Esophagus muscularis mucosa (tissue), 4 donors: ENCODE results near the gene OSBPL10. TPM values are rescaled to one million over a fixed set of nuclear protein-coding genes. Genes with fewer than 3 reads are reported as not detected.

Experiments
- DNase-seq: peaks from one replicate; pipeline ENCODE4 v3.0.0-alpha.2; 2017; ENCODE audit errors: extremely low spot score
- H3K27ac ChIP-seq, 4 donors: fragments of 200-600 bp; sonication (generic); replicated peaks in 1 of 4; 1 replicate in 3 of 4; 2 replicates in 1 of 4; pipeline ENCODE4 v1.5.1; 2016 to 2019; ENCODE audit warnings: mild to moderate bottlenecking in 1 of 4
- H3K27me3 ChIP-seq, 4 donors: fragments of 200-600 bp; sonication (generic); one replicate each; pipeline versions ENCODE4 v1.5.1 to v1.6.0; 2016 to 2019
- H3K36me3 ChIP-seq, 4 donors: fragments of 200-600 bp; sonication (generic); one replicate each; pipeline ENCODE4 v1.5.1; 2016 to 2019
- H3K4me1 ChIP-seq, 4 donors: fragments of 200-600 bp; sonication (generic); one replicate each; pipeline ENCODE4 v1.5.1; 2016 to 2019
- H3K4me3 ChIP-seq, 4 donors: fragments of 200-600 bp; sonication (generic); 1 replicate in 2 of 4; 2 replicates in 2 of 4; pipeline ENCODE4 v1.5.1; 2016 to 2019; ENCODE audit warnings: mild to moderate bottlenecking in 4 of 4, moderate library complexity in 1 of 4
- H3K9me3 ChIP-seq, 4 donors: fragments of 200-600 bp; sonication (generic); 1 replicate in 3 of 4; 2 replicates in 1 of 4; pipeline ENCODE4 v1.5.1; 2016 to 2019
- EP300 ChIP-seq: sonication (generic); formaldehyde crosslinking; IDR thresholded peaks from one replicate; pipeline ENCODE4 v1.6.1; 2017; ENCODE audit warnings: antibody characterized with exemption
- POLR2A ChIP-seq: fragments of 450-650 bp; IDR thresholded peaks from one replicate; pipeline ENCODE4 v1.6.1; 2017; ENCODE audit warnings: antibody characterized with exemption, moderate library complexity, mild to moderate bottlenecking, low read depth
- POLR2AphosphoS5 ChIP-seq, 2 donors: sonication (generic); formaldehyde crosslinking; IDR thresholded peaks; one replicate each; pipeline ENCODE4 v1.6.1; 2017; ENCODE audit warnings: antibody characterized with exemption in 2 of 2
- WGBS: methylation state at CpG from one replicate; pipeline ENCODE4 v1.1.5; 2018; 5-methylcytosine and 5-hydroxymethylcytosine counted together
- intact Hi-C: fragments of 100-400 bp; cut with DNase I; formaldehyde crosslinking; loops from one replicate; pipeline ENCODE4 v1.15.1; 2023
- total RNA-seq, 4 donors: library from RNA; depleted of rRNA; stranded (reverse); fragments of >200 nt; gene quantifications; one replicate each; pipeline versions ENCODE4 v1.1.0 to v1.2.1, GENCODE V29; 2016
- TF ChIP-seq, protein P1 (sequence below), 3 experiments: fragments of 200-600 bp in 2 of 3; fragments of 450-650 bp in 1 of 3; sonication (generic) in 2 of 3; IDR thresholded peaks; one replicate each; pipeline ENCODE4 v1.5.1; 2017 to 2019; ENCODE audit warnings: antibody characterized with exemption in 3 of 3, mild to moderate bottlenecking in 2 of 3, moderate library complexity in 1 of 3

The OSBPL10 gene
- total RNA-seq, 4 donors from 2014 or later: 6.3 to 12.2 (median 7.6) TPM

DNA sequence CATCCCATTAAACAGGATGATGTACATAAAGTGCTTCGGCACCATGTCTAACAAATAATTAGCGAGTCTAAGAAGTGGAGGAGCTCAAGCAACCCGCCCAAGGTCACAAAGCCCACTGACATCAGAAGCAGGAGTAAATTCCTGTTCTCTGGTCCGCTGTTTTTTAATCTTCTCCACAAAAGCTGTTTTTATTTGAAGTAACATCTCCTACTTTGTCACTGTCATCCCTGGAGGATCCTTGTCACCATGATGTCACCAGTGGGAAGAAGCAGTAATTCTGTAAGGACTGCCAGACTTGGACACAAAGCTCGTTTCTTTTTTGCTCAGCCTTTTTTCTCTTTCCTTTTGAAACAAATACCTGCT, 232.1 kb downstream of the OSBPL10 start:
- H3K27ac ChIP-seq: no peak overlapping the region
- intact Hi-C loops: no loop called here
- H3K27me3 ChIP-seq: no peaks in the 10 kb centered on the region
- H3K4me3 ChIP-seq: no peak overlapping the region
- WGBS: 83% methylated on average over 5 of the region's 5 CpGs
- no peak for DNase-seq
- no peaks in the 10 kb centered on the region for H3K9me3 ChIP-seq
- H3K36me3 ChIP-seq: no peaks in the 10 kb centered on the region
- peaks cover 0 to 1% (median under 1%) of the 10 kb centered on the region in 4 donors for H3K4me1 ChIP-seq
- TF ChIP-seq, protein P1, sequence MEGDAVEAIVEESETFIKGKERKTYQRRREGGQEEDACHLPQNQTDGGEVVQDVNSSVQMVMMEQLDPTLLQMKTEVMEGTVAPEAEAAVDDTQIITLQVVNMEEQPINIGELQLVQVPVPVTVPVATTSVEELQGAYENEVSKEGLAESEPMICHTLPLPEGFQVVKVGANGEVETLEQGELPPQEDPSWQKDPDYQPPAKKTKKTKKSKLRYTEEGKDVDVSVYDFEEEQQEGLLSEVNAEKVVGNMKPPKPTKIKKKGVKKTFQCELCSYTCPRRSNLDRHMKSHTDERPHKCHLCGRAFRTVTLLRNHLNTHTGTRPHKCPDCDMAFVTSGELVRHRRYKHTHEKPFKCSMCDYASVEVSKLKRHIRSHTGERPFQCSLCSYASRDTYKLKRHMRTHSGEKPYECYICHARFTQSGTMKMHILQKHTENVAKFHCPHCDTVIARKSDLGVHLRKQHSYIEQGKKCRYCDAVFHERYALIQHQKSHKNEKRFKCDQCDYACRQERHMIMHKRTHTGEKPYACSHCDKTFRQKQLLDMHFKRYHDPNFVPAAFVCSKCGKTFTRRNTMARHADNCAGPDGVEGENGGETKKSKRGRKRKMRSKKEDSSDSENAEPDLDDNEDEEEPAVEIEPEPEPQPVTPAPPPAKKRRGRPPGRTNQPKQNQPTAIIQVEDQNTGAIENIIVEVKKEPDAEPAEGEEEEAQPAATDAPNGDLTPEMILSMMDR (IDR thresholded peaks at IDR 0.05): no peak
- TF ChIP-seq POLR2AphosphoS5 (IDR thresholded peaks at IDR 0.05) (no peak), POLR2A (no peak), EP300 (no peak)

DNA sequence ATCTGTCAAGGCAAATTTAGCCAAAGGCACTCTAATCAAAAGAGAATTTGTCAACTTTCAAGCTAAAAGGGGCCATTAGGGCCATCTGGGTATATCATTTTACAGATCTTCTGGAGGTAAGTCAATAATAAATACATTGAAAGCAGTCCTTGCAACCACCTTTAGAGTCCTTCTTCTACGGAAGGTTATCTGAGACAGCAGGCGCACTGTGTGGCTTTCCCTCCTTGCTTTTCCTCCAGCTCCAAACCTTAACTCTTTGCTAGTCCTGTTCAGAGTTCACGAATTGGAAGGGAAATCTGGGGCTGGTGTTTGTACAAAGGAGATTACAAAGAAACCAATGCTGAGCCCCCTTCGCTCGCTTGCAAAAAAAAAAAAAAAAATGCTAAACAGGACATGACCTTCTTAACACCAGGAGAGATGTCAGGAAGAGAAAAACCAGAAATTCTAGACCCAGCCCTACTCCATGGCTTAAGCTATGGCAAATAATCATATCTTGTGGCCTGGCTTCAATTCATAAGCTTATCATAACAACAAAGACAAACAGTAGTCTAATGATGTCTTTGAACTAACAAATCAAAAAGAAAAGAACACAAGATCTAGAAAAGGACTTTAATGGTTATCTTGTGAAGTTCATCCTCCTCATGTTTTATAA, 232.7 kb downstream of the OSBPL10 start:
- intact Hi-C loops: no loop called here
- Histone ChIP-seq H3K4me3 (no peak overlapping the region), H3K27ac (no peak overlapping the region), H3K9me3 (no peaks in the 10 kb centered on the region), H3K27me3 (no peaks in the 10 kb centered on the region), H3K4me1 (peaks cover 0 to 6% (median 3%) of the 10 kb centered on the region in 4 donors), H3K36me3 (no peaks in the 10 kb centered on the region)
- no peak for DNase-seq
- 91% methylated on average over 5 of the region's 5 CpGs for WGBS
- TF ChIP-seq, protein P1 (IDR thresholded peaks at IDR 0.05): no peak
- TF ChIP-seq EP300 (no peak), POLR2A (no peak), POLR2AphosphoS5 (IDR thresholded peaks at IDR 0.05) (no peak)

DNA sequence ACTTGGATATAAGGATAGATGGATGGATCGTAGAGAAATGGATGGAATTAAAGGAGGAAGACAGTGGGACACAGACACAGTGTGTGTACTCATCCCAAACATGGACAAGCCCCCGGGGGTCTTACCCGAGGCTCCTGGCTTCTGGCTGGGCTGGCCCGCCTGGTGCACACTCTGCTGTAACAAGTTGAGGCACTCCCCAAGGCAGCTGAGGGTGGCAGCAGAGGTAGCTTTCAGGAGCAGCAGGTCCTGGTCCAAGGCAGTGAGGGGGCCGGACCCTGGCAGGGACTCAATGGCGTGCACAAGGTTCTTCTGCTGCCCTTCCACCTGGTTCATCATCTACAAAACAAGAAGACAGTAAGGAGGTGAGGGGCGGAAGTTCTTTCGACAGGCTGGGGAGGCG, 233.3 kb downstream of the OSBPL10 start:
- no peak overlapping the region for H3K4me3 ChIP-seq
- no peaks in the 10 kb centered on the region for H3K27me3 ChIP-seq
- H3K4me1 ChIP-seq: peaks cover 0 to 6% (median 3%) of the 10 kb centered on the region in 4 donors
- TF ChIP-seq EP300 (no peak), POLR2AphosphoS5 (IDR thresholded peaks at IDR 0.05) (no peak), POLR2A (no peak)
- TF ChIP-seq, protein P1 (IDR thresholded peaks at IDR 0.05): no peak
- intact Hi-C loops: no loop called here
- DNase-seq: no peak
- H3K9me3 ChIP-seq: no peaks in the 10 kb centered on the region
- no peak overlapping the region for H3K27ac ChIP-seq
- 92% methylated on average over 9 of the region's 9 CpGs for WGBS
- H3K36me3 ChIP-seq: no peaks in the 10 kb centered on the region

DNA sequence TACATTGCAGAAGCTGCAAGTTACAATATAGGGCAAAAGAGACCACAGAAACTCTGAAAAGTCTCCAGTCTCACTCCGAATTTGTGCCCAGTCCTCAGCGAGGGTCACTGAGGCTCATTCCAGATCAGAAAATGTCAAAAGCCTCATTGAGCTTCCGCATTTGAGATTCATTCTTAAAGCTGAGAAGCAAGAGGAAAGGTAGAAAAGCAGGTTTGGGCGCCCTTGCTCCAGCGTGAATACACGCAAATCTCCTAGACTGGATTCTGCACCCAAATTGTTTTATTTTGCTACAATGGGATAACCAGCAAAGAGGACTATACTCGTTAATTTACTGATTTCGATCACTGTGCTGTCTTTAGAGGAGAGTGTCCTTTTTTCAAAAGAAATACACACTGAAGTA, 236.1 kb downstream of the OSBPL10 start:
- WGBS: 94% methylated on average over 8 of the region's 8 CpGs
- no peaks in the 10 kb centered on the region for H3K27me3 ChIP-seq
- H3K4me3 ChIP-seq: no peak overlapping the region
- peaks cover 0 to 6% (median 3%) of the 10 kb centered on the region in 4 donors for H3K4me1 ChIP-seq
- intact Hi-C loops: no loop called here
- TF ChIP-seq, protein P1 (IDR thresholded peaks at IDR 0.05): no peak
- TF ChIP-seq POLR2A (no peak), EP300 (no peak), POLR2AphosphoS5 (IDR thresholded peaks at IDR 0.05) (no peak)
- H3K27ac ChIP-seq: no peak overlapping the region
- no peaks in the 10 kb centered on the region for H3K36me3 ChIP-seq
- H3K9me3 ChIP-seq: no peaks in the 10 kb centered on the region
- no peak for DNase-seq
